PC-3 (cell line): ENCODE measurements around the gene SHPK. TPM values are rescaled to one million over a fixed set of nuclear protein-coding genes. Genes with fewer than 3 reads are reported as not detected.

Experiments
- ATAC-seq: fragments of 200-7000 bp; cut with Tn5 transposase; 2 replicates; pipeline ENCODE4 v1.9.1; 2020; ENCODE audit warnings: mild to moderate bottlenecking, moderate library complexity
- BruUV-seq: library from RNA; stranded (reverse); fragments of 400-500 nt; replicated peaks from 2 replicates; lab custom pipeline; 2021; lab: Mats Ljungman, UMichigan
- CTCF ChIA-PET: fragments of 300-600 bp; sonication (Branson Sonifier 250); formaldehyde crosslinking; loops from one replicate; lab custom pipeline; 2022; ENCODE audit warnings: antibody characterized with exemption; lab: Charles Lee
- POLR2A ChIA-PET: fragments of 300-600 bp; sonication (Branson Sonifier 250); formaldehyde crosslinking; loops from one replicate; lab custom pipeline; 2022; ENCODE audit warnings: antibody characterized with exemption; ENCODE audit not compliant: unreplicated experiment; lab: Charles Lee
- DNase-seq: peaks from one replicate; pipeline ENCODE4 v3.0.0-alpha.2; 2015
- H2AFZ ChIP-seq: fragments of 300-600 bp; sonication (generic); 2 replicates; pipeline ENCODE4 v1.6.0; 2016; ENCODE audit warnings: antibody characterized with exemption, low read length
- H3F3A ChIP-seq: fragments of 300-600 bp; sonication (generic); one replicate; pipeline ENCODE4 v1.6.0; 2017; ENCODE audit warnings: antibody characterized with exemption, low read length, control low read depth, mild to moderate bottlenecking; ENCODE audit not compliant: unreplicated experiment
- H3K27ac ChIP-seq: fragments of 300-600 bp; sonication (generic); 2 replicates; pipeline ENCODE4 v1.5.1; 2016; ENCODE audit warnings: mild to moderate bottlenecking, low read length
- H3K27me3 ChIP-seq: fragments of 300-600 bp; sonication (generic); 2 replicates; pipeline ENCODE4 v1.6.1; 2016; ENCODE audit warnings: low read length, mixed read lengths
- H3K36me3 ChIP-seq: fragments of 300-600 bp; sonication (generic); 2 replicates; pipeline ENCODE4 v1.6.1; 2016; ENCODE audit warnings: low read depth, mixed run types, low read length, mixed read lengths
- H3K4me1 ChIP-seq: fragments of 300-600 bp; sonication (generic); 2 replicates; pipeline ENCODE4 v1.5.1; 2016; ENCODE audit warnings: low read length; ENCODE audit not compliant: insufficient read depth
- H3K4me2 ChIP-seq: fragments of 300-600 bp; sonication (generic); 2 replicates; pipeline ENCODE4 v1.6.0; 2016; ENCODE audit warnings: low read length
- H3K4me3 ChIP-seq: fragments of 300-600 bp; sonication (generic); 2 replicates; pipeline ENCODE4 v1.5.1; 2016; ENCODE audit warnings: mild to moderate bottlenecking, low read length, mixed read lengths
- H3K79me2 ChIP-seq: fragments of 300-600 bp; sonication (generic); 2 replicates; pipeline ENCODE4 v1.6.1; 2017; ENCODE audit warnings: low read length, mixed read lengths
- H3K9ac ChIP-seq: fragments of 300-600 bp; sonication (generic); 2 replicates; pipeline ENCODE4 v1.6.0; 2016; ENCODE audit warnings: mild to moderate bottlenecking, low read length
- H3K9me2 ChIP-seq: fragments of 300-600 bp; sonication (generic); replicated peaks from 2 replicates; pipeline ENCODE4 v1.6.1; 2016; ENCODE audit warnings: mixed run types, low read length, mixed read lengths
- H3K9me3 ChIP-seq: fragments of 300-600 bp; sonication (generic); 2 replicates; pipeline ENCODE4 v1.6.1; 2016; ENCODE audit warnings: low read length, mixed read lengths
- H4K20me1 ChIP-seq: fragments of 300-600 bp; sonication (generic); 2 replicates; pipeline ENCODE4 v1.6.1; 2016; ENCODE audit warnings: low read length, mixed read lengths
- EZH2 ChIP-seq: fragments of 300-600 bp; sonication (generic); IDR thresholded peaks from one replicate; pipeline ENCODE4 v1.6.1; 2017; ENCODE audit warnings: antibody characterized with exemption, mild to moderate bottlenecking, low read length; ENCODE audit not compliant: unreplicated experiment
- EZH2phosphoT487 ChIP-seq: fragments of 300-600 bp; sonication (generic); IDR thresholded peaks from 2 replicates; pipeline ENCODE4 v1.6.1; 2018; ENCODE audit warnings: mild to moderate bottlenecking, antibody characterized with exemption, low read length, borderline replicate concordance
- intact Hi-C: fragments of 100-400 bp; cut with micrococcal nuclease; formaldehyde crosslinking; loops from 2 replicates; pipeline ENCODE4 v1.9.0; 2023
- total RNA-seq: library from RNA; depleted of rRNA; stranded (reverse); fragments of >200 nt; gene quantifications from 2 replicates; pipeline ENCODE4 v1.2.3, GENCODE V29; 2014
- TF ChIP-seq, protein P1 (sequence below): fragments of 300-600 bp; sonication (generic); conservative IDR thresholded peaks from 2 replicates; pipeline ENCODE4 v1.5.1; 2017; ENCODE audit warnings: antibody characterized with exemption, low read depth, mild to moderate bottlenecking, low read length

The SHPK gene
- total RNA-seq, 1 experiment from 2014 or later = 22.4 TPM

DNA sequence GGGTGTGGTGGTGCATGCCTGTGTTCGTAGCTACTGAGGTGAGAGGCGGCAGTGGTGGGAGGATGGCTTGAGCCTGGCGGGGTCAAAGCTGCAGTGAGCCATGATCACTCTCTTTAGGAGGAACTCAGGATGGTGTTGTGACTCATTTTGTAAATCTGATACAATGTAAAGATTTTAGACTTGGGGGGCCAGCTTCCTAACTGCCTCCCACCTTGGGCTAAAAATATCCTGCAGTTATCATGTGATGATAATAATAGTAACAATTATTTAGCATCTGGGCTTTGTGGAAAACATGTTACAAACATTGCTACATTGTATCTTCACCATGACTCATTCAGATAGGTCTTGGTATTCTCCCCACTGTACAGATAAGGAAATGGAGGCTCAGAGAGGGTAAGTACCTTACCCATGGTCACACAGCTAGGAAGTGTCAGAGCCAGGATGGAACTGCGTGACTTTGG, 7.9 kb upstream of the SHPK start:
- ChIA-PET POLR2A (no interaction called here), CTCF (no interaction called here)
- intact Hi-C loops = no loop called here
- H2AFZ ChIP-seq = no peak overlapping the region
- H3K4me3 ChIP-seq = no peak overlapping the region
- no TSS peak for BruUV-seq
- no peak for TF ChIP-seq EZH2
- no peak for TF ChIP-seq EZH2phosphoT487
- TF ChIP-seq, protein P1, sequence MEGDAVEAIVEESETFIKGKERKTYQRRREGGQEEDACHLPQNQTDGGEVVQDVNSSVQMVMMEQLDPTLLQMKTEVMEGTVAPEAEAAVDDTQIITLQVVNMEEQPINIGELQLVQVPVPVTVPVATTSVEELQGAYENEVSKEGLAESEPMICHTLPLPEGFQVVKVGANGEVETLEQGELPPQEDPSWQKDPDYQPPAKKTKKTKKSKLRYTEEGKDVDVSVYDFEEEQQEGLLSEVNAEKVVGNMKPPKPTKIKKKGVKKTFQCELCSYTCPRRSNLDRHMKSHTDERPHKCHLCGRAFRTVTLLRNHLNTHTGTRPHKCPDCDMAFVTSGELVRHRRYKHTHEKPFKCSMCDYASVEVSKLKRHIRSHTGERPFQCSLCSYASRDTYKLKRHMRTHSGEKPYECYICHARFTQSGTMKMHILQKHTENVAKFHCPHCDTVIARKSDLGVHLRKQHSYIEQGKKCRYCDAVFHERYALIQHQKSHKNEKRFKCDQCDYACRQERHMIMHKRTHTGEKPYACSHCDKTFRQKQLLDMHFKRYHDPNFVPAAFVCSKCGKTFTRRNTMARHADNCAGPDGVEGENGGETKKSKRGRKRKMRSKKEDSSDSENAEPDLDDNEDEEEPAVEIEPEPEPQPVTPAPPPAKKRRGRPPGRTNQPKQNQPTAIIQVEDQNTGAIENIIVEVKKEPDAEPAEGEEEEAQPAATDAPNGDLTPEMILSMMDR = no peak
- no peaks in the 10 kb centered on the region for H3K36me3 ChIP-seq
- H3K9ac ChIP-seq = no peak overlapping the region
- no peaks in the 10 kb centered on the region for H3K9me3 ChIP-seq
- H3K4me2 ChIP-seq = no peak overlapping the region
- H3K27me3 ChIP-seq = no peaks in the 10 kb centered on the region
- no peaks in the 10 kb centered on the region for H3F3A ChIP-seq
- ATAC-seq = no peak
- DNase-seq = no peak
- H3K9me2 ChIP-seq = no peaks in the 10 kb centered on the region
- no peaks in the 10 kb centered on the region for H3K4me1 ChIP-seq
- no peak overlapping the region for H3K27ac ChIP-seq
- H3K79me2 ChIP-seq = no peaks in the 10 kb centered on the region
- H4K20me1 ChIP-seq = no peaks in the 10 kb centered on the region

- Histone ChIP-seq H3K4me2 (no peak overlapping the region), H3K79me2 (peaks cover 8% of the 10 kb centered on the region; the same call in 1 of the 2 replicates), H3K4me3 (no peak overlapping the region), H3K9me2 (no peaks in the 10 kb centered on the region), H3K4me1 (no peaks in the 10 kb centered on the region), H3K9ac (no peak overlapping the region), H3K27me3 (no peaks in the 10 kb centered on the region), H4K20me1 (no peaks in the 10 kb centered on the region), H3K27ac (no peak overlapping the region), H2AFZ (no peak overlapping the region), H3F3A (no peaks in the 10 kb centered on the region), H3K9me3 (no peaks in the 10 kb centered on the region), H3K36me3 (no peaks in the 10 kb centered on the region)
- intact Hi-C loops = no loop called here
- ChIA-PET POLR2A (no interaction called here), CTCF (no interaction called here)
- no peak for ATAC-seq
- no TSS peak for BruUV-seq
- DNase-seq = no peak
- TF ChIP-seq, protein P1 = no peak
- TF ChIP-seq EZH2 (no peak), EZH2phosphoT487 (no peak)
These were observed 5.9 kb upstream of the SHPK start for GRCh38 chr17:3641717-3642486.

GRCh38 chr17:3641014-3641413, 5.0 kb upstream of the SHPK start:
- TF ChIP-seq EZH2 = no peak
- TF ChIP-seq, protein P1 = no peak
- TF ChIP-seq EZH2phosphoT487 = no peak

More at GRCh38 chr17:3641014-3641413, 5.0 kb upstream of the SHPK start:
- ATAC-seq = no peak
- ChIA-PET CTCF (no interaction called here), POLR2A (no interaction called here)
- no peak overlapping the region for H3K27ac ChIP-seq
- DNase-seq = no peak
- no peak overlapping the region for H3K9ac ChIP-seq
- H4K20me1 ChIP-seq = no peaks in the 10 kb centered on the region
- H3K36me3 ChIP-seq = no peaks in the 10 kb centered on the region
- BruUV-seq = no TSS peak
- H3K4me3 ChIP-seq = no peak overlapping the region
- H3K27me3 ChIP-seq = no peaks in the 10 kb centered on the region
- no peaks in the 10 kb centered on the region for H3K9me3 ChIP-seq
- no peak overlapping the region for H2AFZ ChIP-seq
- intact Hi-C loops = no loop called here
- H3F3A ChIP-seq = no peaks in the 10 kb centered on the region
- H3K9me2 ChIP-seq = no peaks in the 10 kb centered on the region
- no peaks in the 10 kb centered on the region for H3K4me1 ChIP-seq
- H3K4me2 ChIP-seq = no peak overlapping the region
- peaks cover 8% of the 10 kb centered on the region; the same call in 1 of the 2 replicates for H3K79me2 ChIP-seq
